Endothelial cell (in vitro differentiated cells): ENCODE data around the gene NFATC3. TPM values are rescaled to one million over a fixed set of nuclear protein-coding genes. Genes with fewer than 3 reads are reported as not detected.

Experiments
- DNase-seq: peaks from one replicate; pipeline ENCODE4 v3.0.0; 2021; ENCODE audit warnings: low spot score
- H3K27ac Mint-ChIP-seq: one replicate; pipeline ENCODE4 v1.8.0; 2021; ENCODE audit warnings: mixed read lengths, inconsistent platforms; ENCODE audit not compliant: unreplicated experiment
- H3K27me3 Mint-ChIP-seq: one replicate; pipeline ENCODE4 v1.8.0; 2021; ENCODE audit warnings: mild to moderate bottlenecking, moderate library complexity, mixed read lengths, inconsistent platforms; ENCODE audit not compliant: unreplicated experiment
- H3K36me3 Mint-ChIP-seq: one replicate; pipeline ENCODE4 v1.8.0; 2021; ENCODE audit warnings: mild to moderate bottlenecking, low read depth, mixed read lengths, inconsistent platforms; ENCODE audit not compliant: unreplicated experiment
- H3K4me1 Mint-ChIP-seq: one replicate; pipeline ENCODE4 v1.8.0; 2021; ENCODE audit warnings: mild to moderate bottlenecking, mixed read lengths, inconsistent platforms; ENCODE audit not compliant: unreplicated experiment
- H3K4me3 Mint-ChIP-seq: one replicate; pipeline ENCODE4 v1.8.0; 2021; ENCODE audit warnings: mild to moderate bottlenecking, mixed read lengths, inconsistent platforms; ENCODE audit not compliant: unreplicated experiment
- H3K9me3 Mint-ChIP-seq: one replicate; pipeline ENCODE4 v1.8.0; 2021; ENCODE audit warnings: mixed read lengths, inconsistent platforms; ENCODE audit not compliant: unreplicated experiment
- microRNA-seq: library from miRNA; unstranded; fragments of <30 nt; microRNA quantifications from one replicate; pipeline ENCODE4, GENCODE V29; 2020; ENCODE audit not compliant: unreplicated experiment
- total RNA-seq: library from RNA; stranded (reverse); fragmentation: NEBNext Ultra II Directional; extraction: Animal tissue kit (Norgen Biotek cat#: 25700); gene quantifications from one replicate; pipeline ENCODE4 v1.2.1, GENCODE V29; 2021; ENCODE audit not compliant: unreplicated experiment
- TF ChIP-seq, protein P1 (sequence below): fragments of 200-600 bp; sonication (generic); IDR thresholded peaks from one replicate; pipeline ENCODE4 v1.5.0; 2021; ENCODE audit warnings: antibody characterized with exemption; ENCODE audit not compliant: unreplicated experiment

The NFATC3 gene
- total RNA-seq, 1 donor from 2014 or later: 38.4 TPM

DNA sequence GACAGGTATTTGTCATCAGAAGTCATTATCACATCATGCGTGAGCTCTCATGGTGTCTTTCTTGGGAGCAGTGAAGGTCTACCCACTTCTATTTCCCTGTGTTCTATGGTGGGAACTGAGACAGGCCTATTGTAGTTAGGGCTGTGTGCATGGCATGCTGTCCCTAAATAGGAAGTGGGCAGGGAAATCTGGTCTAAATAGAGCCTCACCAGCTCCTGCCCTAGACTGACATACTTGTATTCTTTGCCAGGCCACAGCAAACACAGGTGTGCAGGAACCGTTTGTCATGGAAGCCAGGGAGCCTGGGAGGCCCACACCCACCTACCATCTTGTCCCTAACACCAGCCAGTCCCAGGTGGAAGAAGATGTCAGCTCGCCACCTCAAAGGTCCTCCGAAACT lies 189.3 kb downstream of the NFATC3 start:
- Mint-ChIP-seq H3K4me3 (no peak overlapping the region), H3K4me1 (no peaks in the 10 kb centered on the region), H3K27ac (no peak overlapping the region), H3K9me3 (no peaks in the 10 kb centered on the region), H3K27me3 (no peaks in the 10 kb centered on the region), H3K36me3 (peaks cover 5% of the 10 kb centered on the region)
- TF ChIP-seq, protein P1, sequence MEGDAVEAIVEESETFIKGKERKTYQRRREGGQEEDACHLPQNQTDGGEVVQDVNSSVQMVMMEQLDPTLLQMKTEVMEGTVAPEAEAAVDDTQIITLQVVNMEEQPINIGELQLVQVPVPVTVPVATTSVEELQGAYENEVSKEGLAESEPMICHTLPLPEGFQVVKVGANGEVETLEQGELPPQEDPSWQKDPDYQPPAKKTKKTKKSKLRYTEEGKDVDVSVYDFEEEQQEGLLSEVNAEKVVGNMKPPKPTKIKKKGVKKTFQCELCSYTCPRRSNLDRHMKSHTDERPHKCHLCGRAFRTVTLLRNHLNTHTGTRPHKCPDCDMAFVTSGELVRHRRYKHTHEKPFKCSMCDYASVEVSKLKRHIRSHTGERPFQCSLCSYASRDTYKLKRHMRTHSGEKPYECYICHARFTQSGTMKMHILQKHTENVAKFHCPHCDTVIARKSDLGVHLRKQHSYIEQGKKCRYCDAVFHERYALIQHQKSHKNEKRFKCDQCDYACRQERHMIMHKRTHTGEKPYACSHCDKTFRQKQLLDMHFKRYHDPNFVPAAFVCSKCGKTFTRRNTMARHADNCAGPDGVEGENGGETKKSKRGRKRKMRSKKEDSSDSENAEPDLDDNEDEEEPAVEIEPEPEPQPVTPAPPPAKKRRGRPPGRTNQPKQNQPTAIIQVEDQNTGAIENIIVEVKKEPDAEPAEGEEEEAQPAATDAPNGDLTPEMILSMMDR: no peak
- no peak for DNase-seq

DNA sequence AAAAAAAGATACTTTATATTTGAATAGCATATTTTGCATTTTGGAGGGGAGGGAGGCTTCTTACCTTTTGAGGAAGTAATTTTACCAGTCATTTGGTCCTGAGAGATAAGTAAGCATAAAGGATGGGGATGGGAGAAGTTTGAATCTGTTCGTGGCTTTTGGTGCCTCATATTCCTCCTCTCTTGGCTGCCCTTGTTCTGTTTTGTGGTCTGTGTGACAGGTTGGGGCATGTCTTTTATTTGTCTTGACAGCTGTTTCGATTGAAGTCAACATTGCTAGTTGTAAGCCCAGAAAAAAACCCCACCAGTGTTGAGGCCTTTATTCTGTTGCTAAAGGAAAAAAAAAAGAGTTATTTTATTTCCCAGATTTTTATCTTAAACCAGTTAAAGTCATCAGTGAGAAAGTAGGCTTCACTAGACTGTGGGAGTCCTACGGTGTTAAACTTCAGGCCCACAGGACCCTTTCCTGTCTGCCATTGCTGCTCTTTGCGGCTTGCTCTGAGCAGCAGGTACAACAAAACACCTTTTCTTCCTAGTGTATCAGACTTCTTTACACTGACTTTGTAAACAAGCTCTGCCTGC lies 190.5 kb downstream of the NFATC3 start:
- peaks cover 5% of the 10 kb centered on the region for H3K36me3 Mint-ChIP-seq
- H3K27me3 Mint-ChIP-seq: no peaks in the 10 kb centered on the region
- TF ChIP-seq, protein P1: no peak
- H3K9me3 Mint-ChIP-seq: no peaks in the 10 kb centered on the region
- H3K4me1 Mint-ChIP-seq: no peaks in the 10 kb centered on the region
- no peak overlapping the region for H3K27ac Mint-ChIP-seq
- no peak for DNase-seq
- H3K4me3 Mint-ChIP-seq: no peak overlapping the region

DNA sequence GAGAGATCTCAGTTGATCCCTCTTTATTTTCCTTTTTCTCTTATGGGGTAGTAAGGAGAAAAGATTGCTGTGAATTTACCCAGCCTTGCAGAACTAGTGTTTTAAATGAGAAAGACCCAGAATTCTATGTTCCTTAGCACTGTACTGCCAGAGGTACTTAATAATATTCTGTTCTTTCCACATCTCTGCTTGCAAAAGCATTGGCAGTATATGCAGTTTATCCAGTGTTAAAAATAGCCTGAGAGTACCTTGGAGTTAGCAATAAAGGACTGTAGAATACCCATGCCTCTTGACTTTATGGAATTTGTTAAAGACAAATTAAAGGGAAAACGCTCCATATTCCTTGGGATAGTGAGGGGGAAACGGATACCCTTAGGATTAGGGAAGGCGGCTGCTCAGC lies 191.1 kb downstream of the NFATC3 start:
- Mint-ChIP-seq H3K27ac (no peak overlapping the region), H3K27me3 (no peaks in the 10 kb centered on the region), H3K4me3 (no peak overlapping the region)

More for the DNA sequence above, 191.1 kb downstream of the NFATC3 start:
- Mint-ChIP-seq H3K4me1 (no peaks in the 10 kb centered on the region), H3K9me3 (no peaks in the 10 kb centered on the region), H3K36me3 (peaks cover 5% of the 10 kb centered on the region)
- TF ChIP-seq, protein P1: no peak
- no peak for DNase-seq

Small RNA genes within 50 kb of the gene (microRNA-seq; reads per million reads assigned to microRNA genes)
- not detected for gene MIR6773

Other genes with a start within 250 kb of the NFATC3 start
- 29.6 TPM for gene THAP11, start 243.1 kb upstream of the NFATC3 start, total RNA-seq
- 217 TPM for gene NUTF2, start 238.4 kb upstream of the NFATC3 start, total RNA-seq
- gene CENPT, start 237.7 kb upstream of the NFATC3 start, total RNA-seq: 82.9 TPM
- gene EDC4, start 212.3 kb upstream of the NFATC3 start, total RNA-seq: 83.0 TPM
- 0.56 TPM for gene NRN1L, start 200.5 kb upstream of the NFATC3 start, total RNA-seq
- gene PSKH1, start 192.1 kb upstream of the NFATC3 start, total RNA-seq: 47.5 TPM
- gene CTRL, start 153.5 kb upstream of the NFATC3 start, total RNA-seq: 0.56 TPM
- 15.3 TPM for gene PSMB10, start 148.5 kb upstream of the NFATC3 start, total RNA-seq
- 17.0 TPM for gene LCAT, start 141.2 kb upstream of the NFATC3 start, total RNA-seq
- gene SLC12A4, start 116.7 kb upstream of the NFATC3 start, total RNA-seq: 44.2 TPM
- not detected for gene DPEP3, start 104.9 kb upstream of the NFATC3 start, total RNA-seq
- 1.0 TPM for gene DPEP2, start 85.9 kb upstream of the NFATC3 start, total RNA-seq
- not detected for gene DPEP2NB, start 69.5 kb upstream of the NFATC3 start, total RNA-seq
- gene DDX28, start 62.1 kb upstream of the NFATC3 start, total RNA-seq: 10.3 TPM
- gene DUS2, start 62.1 kb upstream of the NFATC3 start, total RNA-seq: 16.4 TPM
- 0.64 TPM for gene ESRP2, start 150.8 kb downstream of the NFATC3 start, total RNA-seq
- 14.9 TPM for gene PLA2G15, start 160.0 kb downstream of the NFATC3 start, total RNA-seq
- 20.8 TPM for gene SLC7A6, start 179.2 kb downstream of the NFATC3 start, total RNA-seq
- 20.0 TPM for gene SLC7A6OS, start 225.6 kb downstream of the NFATC3 start, total RNA-seq
- gene PRMT7, start 225.6 kb downstream of the NFATC3 start, total RNA-seq: 42.8 TPM